SU-DHL-6 (cell line): ENCODE data around the gene CLRN2.

ENCODE experiments used
- H2AFZ ChIP-seq: fragments of 200-600 bp; sonication (generic); 2 replicates; pipeline ENCODE4 v1.6.1; 2014; ENCODE audit warnings: low read depth, mild to moderate bottlenecking, moderate library complexity, mixed read lengths, antibody characterized with exemption, low read length; ENCODE audit not compliant: severe bottlenecking
- H3F3A ChIP-seq: fragments of 200-600 bp; shearing (Covaris generic); 2 replicates; pipeline ENCODE4 v1.6.0; 2016; ENCODE audit warnings: antibody characterized with exemption, mild to moderate bottlenecking; ENCODE audit not compliant: insufficient read depth
- H3K27ac ChIP-seq: fragments of 200-600 bp; sonication (generic); 2 replicates; pipeline ENCODE4 v1.5.1; 2016; ENCODE audit warnings: low read depth, mild to moderate bottlenecking, low read length, moderate library complexity, mixed read lengths
- H3K27me3 ChIP-seq: fragments of 200-600 bp; sonication (generic), shearing (Covaris generic); 2 replicates; pipeline ENCODE4 v1.6.0; 2014; ENCODE audit warnings: mild to moderate bottlenecking, low read length
- H3K36me3 ChIP-seq: fragments of 200-600 bp; sonication (generic); 2 replicates; pipeline ENCODE4 v1.6.1; 2014; ENCODE audit warnings: mild to moderate bottlenecking, low read length, mixed read lengths
- H3K4me2 ChIP-seq: fragments of 300-600, 200-600 bp; shearing (Covaris generic), sonication (generic); 2 replicates; pipeline ENCODE4 v1.6.0; 2014; ENCODE audit warnings: low read length, low read depth, mild to moderate bottlenecking; ENCODE audit not compliant: poor library complexity, severe bottlenecking
- H3K4me3 ChIP-seq: fragments of 200-600 bp; sonication (generic); 2 replicates; pipeline ENCODE4 v1.5.1; 2014; ENCODE audit warnings: antibody characterized with exemption, low read length, mild to moderate bottlenecking, mixed read lengths; ENCODE audit not compliant: insufficient read depth, poor library complexity, severe bottlenecking
- H3K79me2 ChIP-seq: fragments of 200-600 bp; sonication (generic); 2 replicates; pipeline ENCODE4 v1.6.1; 2014; ENCODE audit warnings: mild to moderate bottlenecking, low read length, moderate library complexity; ENCODE audit not compliant: insufficient read depth
- H3K9ac ChIP-seq: fragments of 200-600 bp; sonication (generic); 2 replicates; pipeline ENCODE4 v1.7.0; 2014; ENCODE audit warnings: mild to moderate bottlenecking, low read length
- H3K9me2 ChIP-seq: fragments of 200-600 bp; sonication (generic); replicated peaks from 2 replicates; pipeline ENCODE4 v1.6.1; 2014; ENCODE audit warnings: low read length; ENCODE audit not compliant: insufficient read depth
- H3K9me3 ChIP-seq: fragments of 200-600 bp; sonication (generic); 2 replicates; pipeline ENCODE4 v1.6.1; 2014; ENCODE audit warnings: low read length, mixed read lengths; ENCODE audit not compliant: insufficient read depth
- H4K20me1 ChIP-seq: fragments of 200-600 bp; sonication (generic); 2 replicates; pipeline ENCODE4 v1.6.1; 2014; ENCODE audit warnings: low read depth, mild to moderate bottlenecking, antibody characterized with exemption, low read length, moderate library complexity, mixed read lengths
- CTCF ChIP-seq: fragments of 200-600 bp; sonication (generic); IDR thresholded peaks from one replicate; pipeline ENCODE4 v1.5.1; 2017; ENCODE audit warnings: antibody characterized with exemption, mild to moderate bottlenecking, low read length, moderate library complexity; ENCODE audit not compliant: insufficient read depth, poor library complexity, severe bottlenecking
- EZH2phosphoT487 ChIP-seq: fragments of 200-600 bp; sonication (generic), shearing (Covaris generic); conservative IDR thresholded peaks from 2 replicates; pipeline ENCODE4 v1.6.1; 2018; ENCODE audit warnings: mild to moderate bottlenecking, antibody characterized with exemption, low read length, moderate library complexity, mixed read lengths

The CLRN2 gene

GRCh38 chr4:17517664-17518063, 2.7 kb downstream of the CLRN2 start:
- Histone ChIP-seq H3K27ac (no peak overlapping the region), H2AFZ (no peak overlapping the region), H3K79me2 (no peaks in the 10 kb centered on the region), H3K9me2 (no peaks in the 10 kb centered on the region), H3K4me2 (no peak overlapping the region), H3K9ac (no peak overlapping the region), H3F3A (no peaks in the 10 kb centered on the region), H4K20me1 (no peaks in the 10 kb centered on the region), H3K4me3 (no peak overlapping the region), H3K27me3 (no peaks in the 10 kb centered on the region), H3K36me3 (no peaks in the 10 kb centered on the region), H3K9me3 (no peaks in the 10 kb centered on the region)
- TF ChIP-seq EZH2phosphoT487 (no peak), CTCF (no peak)

- Histone ChIP-seq H3K9me2 (no peaks in the 10 kb centered on the region), H3K4me2 (no peak overlapping the region), H3K9ac (no peak overlapping the region), H3K27me3 (no peaks in the 10 kb centered on the region), H3K9me3 (no peaks in the 10 kb centered on the region), H3K79me2 (no peaks in the 10 kb centered on the region), H4K20me1 (no peaks in the 10 kb centered on the region), H3F3A (no peaks in the 10 kb centered on the region), H3K4me3 (no peak overlapping the region), H3K27ac (no peak overlapping the region), H3K36me3 (no peaks in the 10 kb centered on the region), H2AFZ (no peak overlapping the region)
- TF ChIP-seq EZH2phosphoT487 (no peak), CTCF (no peak)
These were observed 6.6 kb downstream of the CLRN2 start for GRCh38 chr4:17521595-17521994.

GRCh38 chr4:17523662-17524061, 8.7 kb downstream of the CLRN2 start:
- Histone ChIP-seq H3K4me3 (no peak overlapping the region), H2AFZ (no peak overlapping the region), H3K9ac (no peak overlapping the region), H3K27me3 (no peaks in the 10 kb centered on the region), H4K20me1 (no peaks in the 10 kb centered on the region), H3K9me2 (no peaks in the 10 kb centered on the region), H3K9me3 (no peaks in the 10 kb centered on the region), H3K27ac (no peak overlapping the region), H3K36me3 (no peaks in the 10 kb centered on the region), H3K4me2 (no peak overlapping the region), H3K79me2 (no peaks in the 10 kb centered on the region), H3F3A (no peaks in the 10 kb centered on the region)
- no peak for TF ChIP-seq EZH2phosphoT487

- Histone ChIP-seq H3K9me3 (no peaks in the 10 kb centered on the region), H3K79me2 (no peaks in the 10 kb centered on the region), H2AFZ (no peak overlapping the region), H3K36me3 (no peaks in the 10 kb centered on the region), H3F3A (no peaks in the 10 kb centered on the region), H3K27me3 (no peaks in the 10 kb centered on the region), H3K9me2 (no peaks in the 10 kb centered on the region), H3K4me3 (no peak overlapping the region), H3K4me2 (no peak overlapping the region), H3K9ac (no peak overlapping the region), H4K20me1 (no peaks in the 10 kb centered on the region), H3K27ac (no peak overlapping the region)
- TF ChIP-seq EZH2phosphoT487 (no peak), CTCF (no peak)
These were observed 11.9 kb downstream of the CLRN2 start for GRCh38 chr4:17526695-17527477.
